Measurements from ENCODE around the gene RAB1B.

The RAB1B gene

DNA sequence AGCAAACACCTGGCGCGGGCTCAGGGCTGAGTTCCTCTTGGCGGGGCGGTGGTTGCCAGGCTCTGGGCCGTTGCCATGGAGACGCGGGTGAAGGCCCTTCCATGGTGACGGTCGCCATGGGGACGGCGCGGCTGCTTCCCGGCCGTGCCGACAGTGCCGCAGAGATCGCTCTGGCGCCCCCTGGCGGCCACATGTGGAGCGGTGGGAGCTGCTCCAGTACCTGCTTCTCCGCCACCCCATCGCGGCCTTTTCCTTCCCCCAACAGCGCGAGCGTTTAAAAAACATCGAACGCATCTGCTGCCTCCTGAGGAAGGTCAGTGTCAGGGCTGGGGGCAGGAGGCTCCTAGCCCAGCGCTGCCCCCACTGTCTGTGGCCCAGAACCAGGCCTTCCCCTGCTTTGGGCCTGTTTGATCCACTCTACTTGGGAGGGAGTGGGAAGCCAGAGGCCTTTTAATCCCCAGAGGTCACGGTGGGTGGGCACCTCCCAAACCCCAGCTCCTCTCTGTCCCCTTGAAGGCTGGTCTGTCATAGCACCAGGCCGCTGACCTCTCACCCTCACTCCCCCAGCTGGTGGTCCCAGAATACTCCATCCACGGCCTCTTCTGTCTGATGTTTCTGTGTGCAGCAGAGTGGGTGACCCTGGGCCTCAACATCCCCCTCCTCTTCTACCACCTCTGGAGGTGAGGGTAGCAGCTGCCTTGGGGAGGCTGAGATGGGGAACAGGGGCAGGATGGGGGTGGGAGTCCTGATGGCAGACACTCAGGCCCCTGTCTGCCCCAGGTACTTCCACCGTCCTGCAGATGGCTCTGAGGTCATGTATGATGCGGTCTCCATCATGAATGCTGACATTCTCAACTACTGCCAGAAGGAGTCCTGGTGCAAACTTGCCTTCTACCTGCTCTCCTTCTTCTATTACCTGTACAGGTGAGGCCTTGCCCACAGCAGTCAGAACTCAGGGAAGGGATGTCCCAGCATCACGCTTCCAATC is 14.3 kb downstream of the RAB1B start:
- DNase-seq (ENCODE audit: low read depth in 2 of 3, low spot score in 2 of 3) = peak; percentile 96 to 99 (median 98)

DNA sequence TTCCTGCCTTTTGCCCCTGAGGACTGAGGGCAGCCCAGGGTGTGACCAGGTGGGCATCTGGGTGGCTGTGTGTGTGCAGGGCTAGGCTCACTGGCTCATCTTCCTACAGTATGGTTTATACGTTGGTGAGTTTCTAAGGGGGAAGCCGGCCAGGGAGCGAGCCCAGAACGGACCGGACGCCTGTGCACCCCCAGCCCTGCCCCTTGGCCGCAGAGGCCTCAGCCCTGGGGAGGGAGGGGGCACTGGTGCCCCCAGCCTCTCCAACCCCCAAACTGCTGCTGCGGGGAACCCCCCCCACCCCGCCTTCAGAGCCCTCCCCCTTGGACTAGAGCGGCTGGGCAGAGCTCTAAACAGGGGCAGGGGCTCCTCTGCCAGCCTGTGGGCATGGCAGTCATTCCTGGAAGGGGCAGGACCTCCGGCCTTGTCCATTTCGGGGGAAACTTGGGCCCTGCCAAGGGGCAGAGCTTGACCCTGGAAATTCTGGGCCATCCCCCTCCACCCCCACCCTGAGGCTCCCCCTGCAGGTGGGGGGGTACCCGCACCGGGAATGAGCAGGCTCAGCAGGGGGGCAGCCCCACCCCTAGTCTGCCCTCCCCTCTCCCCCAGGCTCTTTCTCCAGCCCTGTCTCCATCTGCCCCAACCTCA is 15.1 kb downstream of the RAB1B start:
- no peak for DNase-seq (ENCODE audit: low read depth in 2 of 3, low spot score in 2 of 3)

DNA sequence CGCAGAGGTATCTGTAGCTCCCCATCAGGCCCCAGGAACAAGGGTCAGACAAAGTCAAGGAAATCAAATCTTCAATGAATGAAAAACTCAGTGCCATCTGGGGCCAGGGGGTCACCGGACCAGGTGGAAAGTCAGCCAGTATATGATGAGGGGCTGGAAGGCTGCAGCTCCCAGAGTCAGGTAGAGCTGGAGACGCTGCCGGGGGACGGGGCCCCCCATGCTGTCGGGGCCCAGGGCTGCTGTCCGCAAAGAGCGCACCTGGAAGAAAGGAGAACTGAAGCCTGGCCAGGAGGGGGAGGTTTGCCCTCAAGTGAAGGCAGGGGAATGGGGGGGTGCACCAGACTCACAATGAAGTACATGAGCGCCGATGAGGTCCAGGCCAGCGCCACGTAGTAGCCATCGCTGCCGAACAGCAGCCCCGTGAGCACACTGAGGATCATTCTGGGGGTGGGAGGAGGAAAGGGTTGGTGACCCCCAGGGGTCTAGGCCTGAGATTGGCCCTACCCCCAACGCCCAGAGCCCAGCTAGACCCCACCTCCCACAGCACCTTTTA is 16.2 kb downstream of the RAB1B start:
- DNase-seq (ENCODE audit: low read depth in 2 of 3, low spot score in 2 of 3) = no peak

DNA sequence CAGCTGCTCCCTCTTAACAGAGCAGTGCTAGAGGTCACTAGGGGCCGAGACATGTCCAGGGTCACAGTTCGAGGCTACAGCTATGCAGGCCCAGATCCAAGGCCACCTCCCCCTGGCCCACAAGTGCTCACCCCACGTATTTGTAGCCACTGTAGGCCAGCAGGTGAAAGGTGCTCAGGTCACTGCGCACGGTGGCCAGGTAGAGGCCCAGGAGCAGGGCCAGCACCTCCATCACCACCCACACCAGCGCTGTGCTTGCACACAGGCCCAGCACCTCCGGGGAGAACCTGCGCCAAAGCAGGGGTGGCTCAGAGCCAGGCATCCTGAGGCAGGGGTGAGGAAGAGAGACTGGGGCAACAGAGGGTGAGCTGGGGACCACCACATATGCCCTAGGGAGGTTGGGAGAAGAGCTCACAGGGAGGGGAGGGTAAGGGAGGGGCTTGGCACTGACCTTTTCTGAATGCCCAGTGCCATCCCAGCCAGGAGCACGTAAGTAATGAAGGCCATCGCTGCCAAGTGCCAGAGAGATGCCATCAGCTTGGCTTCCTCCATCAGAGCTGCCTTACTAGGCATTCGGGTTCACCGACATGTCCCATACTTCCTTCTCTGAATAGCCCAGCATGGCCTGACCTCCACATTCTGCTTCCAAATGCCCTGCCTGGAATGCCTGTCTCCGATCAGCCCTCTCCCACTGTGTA is 17.0 kb downstream of the RAB1B start:
- no peak for DNase-seq (ENCODE audit: low read depth in 2 of 3, low spot score in 2 of 3)

DNA sequence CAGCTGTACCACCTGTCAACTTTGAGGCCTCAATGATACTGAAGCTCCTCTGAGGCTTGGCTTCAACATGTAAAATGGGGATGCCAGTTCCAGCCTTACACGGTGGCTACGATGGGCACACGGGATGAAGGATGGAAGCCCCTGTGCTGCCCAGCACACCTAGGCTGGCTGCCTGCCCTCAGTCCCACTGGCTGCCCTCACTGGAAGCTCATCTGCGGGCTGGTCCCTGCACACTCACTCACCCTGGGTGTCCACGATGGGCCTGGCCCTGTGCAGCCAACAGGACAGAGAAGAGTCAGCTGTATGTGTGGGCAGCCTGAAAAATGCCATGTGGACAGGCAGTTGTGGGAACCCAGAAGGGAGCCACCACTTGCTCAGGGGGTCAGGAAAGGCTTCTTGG is 18.3 kb downstream of the RAB1B start:
- no peak for DNase-seq (ENCODE audit: low read depth in 2 of 3, low spot score in 2 of 3)

DNA sequence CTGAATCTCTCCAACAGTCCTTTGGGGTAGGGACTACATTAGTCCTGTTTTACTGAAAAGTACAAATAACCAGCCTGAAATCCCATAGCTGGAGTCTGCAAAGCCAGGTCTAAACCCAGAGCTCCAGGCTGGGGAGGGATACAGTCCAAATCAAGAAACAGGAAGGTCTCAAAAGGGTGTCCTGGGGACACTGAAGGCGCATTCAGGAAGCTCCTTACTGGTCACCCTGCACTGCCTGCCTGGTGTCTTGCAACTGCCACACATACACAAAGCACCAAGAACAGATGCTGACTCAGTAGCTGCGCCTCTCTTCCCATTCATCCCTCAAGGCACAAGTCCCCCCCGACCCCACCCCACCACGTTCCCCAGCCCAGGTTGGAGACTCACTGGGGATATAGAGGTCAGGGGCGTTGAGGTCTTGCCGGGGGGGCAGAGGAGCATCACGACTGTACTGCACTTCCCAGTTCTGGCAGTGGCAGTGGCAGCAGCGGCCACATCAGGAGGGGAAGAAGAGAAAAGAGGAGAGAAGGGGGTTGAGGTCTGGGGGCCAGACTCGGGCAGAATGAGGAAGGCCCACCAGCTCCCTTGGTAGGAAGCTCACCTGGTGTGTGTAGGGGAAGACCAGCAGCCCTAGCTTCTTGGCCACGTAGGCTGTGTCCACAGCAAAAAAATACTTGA is 18.9 kb downstream of the RAB1B start:
- no peak for DNase-seq (ENCODE audit: low read depth in 2 of 3, low spot score in 2 of 3)

DNA sequence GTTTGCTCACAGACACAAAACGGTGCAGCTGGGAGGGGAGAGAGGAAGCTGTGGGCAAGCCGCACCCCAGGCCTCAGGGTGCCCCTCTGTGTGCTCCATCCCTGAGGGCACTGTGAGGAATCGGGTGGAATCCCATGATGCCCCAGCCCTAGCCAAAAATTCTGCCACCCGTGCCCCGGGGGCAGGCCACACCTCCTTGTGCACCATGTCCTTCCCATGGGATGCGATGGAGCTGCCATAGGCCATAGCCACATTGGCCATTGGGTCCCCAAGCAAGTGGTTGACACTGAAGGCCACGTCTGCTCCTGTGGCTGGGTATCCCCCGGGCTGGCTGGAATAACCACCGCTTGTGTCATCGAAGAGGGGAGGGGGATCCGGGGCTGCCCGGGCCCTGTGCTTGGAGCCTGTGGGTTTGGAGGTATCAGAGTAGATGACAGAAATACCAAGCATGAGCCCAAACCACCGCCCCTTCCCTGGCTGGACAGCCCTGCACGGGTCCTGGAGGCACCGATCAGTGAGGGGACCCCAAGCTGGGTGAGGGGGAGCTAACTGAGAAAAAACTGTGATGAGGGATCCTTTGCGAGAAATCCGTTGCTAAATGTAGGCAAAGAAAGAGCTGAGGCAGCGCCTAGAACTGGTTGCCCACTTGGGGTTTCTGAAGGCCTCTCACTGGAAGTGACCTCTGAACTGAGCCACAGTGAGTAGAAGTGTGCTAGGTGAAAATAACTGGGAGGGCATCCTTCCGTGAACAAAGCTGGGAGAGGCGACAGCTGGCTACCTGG is 19.6 kb downstream of the RAB1B start:
- no peak for DNase-seq (ENCODE audit: low read depth in 2 of 3, low spot score in 2 of 3)

DNA sequence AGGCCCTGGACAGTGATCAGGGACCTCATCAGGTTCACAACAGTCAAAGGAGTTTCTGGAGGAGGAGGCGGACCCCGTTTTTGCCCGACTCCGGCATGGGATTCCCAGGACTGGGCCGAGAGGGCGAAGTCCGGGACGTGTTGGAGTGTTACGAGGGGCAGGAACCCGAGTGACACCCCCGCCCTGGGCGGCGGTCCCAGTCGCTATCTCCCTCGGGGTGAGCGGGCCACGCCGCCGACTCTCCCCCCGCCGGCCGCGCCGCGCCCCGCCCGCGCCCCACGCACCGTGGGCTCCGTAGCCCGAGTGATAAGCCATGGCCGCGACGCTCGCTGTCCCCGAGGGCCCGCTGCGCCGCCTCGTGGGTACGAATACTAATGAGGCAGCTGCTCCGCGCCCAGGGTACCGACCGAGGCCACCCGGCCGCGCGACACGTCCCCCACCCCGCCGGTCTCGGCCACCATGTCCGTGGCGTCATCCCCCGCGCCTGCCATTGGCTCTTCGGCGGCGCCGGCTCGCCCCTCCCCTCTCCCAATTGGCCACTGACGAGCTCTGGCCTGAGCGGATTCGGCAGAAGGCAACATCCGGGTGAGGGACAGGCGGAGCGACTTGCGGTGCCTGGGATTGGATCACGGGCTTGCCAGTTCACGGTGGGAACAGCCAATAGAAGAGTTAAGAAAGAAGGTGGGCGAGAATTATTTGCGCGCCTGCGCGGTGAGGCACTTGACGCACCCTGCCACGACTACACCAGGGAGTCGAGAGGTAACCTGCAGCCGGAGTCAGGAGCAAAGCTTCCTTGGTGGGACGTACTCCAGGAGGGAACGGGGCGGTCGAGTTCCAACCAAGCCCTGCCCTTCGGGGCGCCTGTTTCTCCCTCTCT is 20.5 kb downstream of the RAB1B start, which contains the start of gene YIF1A:
YIF1A (minus strand) TSS at position 473 of the 877 bp plus-strand sequence; CDS start at position 315, 158 bp downstream.
- peak; percentile 81 to 97 (median 91) for DNase-seq (ENCODE audit: low read depth in 2 of 3, low spot score in 2 of 3)

DNA sequence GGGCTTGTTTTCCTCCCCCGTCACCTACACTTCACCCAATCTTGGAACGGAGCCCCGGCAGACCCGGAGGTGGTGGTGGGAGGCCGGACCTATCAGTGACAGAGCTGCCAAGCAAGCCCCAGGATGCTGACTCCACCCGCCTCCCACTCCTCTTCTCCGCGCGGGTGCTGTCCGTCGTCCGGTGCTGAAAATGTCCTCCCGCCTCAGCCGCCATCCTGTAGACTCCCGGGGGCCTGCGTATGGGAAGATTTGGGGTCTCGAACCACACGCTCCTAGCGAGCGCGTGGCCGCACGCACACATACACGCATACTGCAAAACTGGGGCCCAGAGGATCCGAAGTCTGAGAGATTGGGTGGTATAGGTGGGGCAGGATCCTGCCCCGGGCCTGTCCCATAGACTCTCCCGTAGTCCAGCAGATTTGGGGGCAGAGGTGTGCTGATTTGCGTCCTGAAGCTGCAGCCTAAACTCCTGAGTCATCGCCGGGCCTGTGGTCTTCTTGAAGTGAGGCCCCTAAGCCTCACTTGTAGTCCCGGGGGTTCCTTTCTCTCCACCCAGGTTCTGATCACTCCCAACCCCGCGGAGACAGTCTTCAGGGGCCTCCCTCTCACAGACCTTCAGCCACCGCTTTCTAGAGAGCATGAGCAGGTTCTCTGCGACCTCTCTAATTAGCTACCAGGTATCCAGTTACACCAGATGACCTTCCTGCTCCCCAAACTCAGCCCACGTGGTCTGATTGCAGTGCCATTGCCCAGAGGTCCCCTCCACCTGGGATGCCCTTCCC is 21.3 kb downstream of the RAB1B start:
- peak in 1 of 3 experiments; percentile 69 for DNase-seq (ENCODE audit: low read depth in 2 of 3, low spot score in 2 of 3)

DNA sequence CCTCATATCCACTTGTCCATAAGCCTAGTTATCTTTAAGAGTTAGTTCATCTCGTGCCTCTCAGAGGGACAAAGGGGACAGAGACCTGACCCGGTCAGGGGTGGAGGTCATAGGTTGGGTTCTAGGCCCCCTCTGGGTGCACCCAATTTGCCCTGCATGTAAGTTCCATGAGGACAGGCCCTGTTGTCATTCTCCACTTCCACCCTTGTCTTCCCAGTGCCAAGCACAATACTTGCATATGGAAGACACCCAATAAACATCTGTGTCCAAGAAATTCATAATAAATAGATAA is 21.8 kb downstream of the RAB1B start:
- no peak for DNase-seq (ENCODE audit: low read depth in 2 of 3, low spot score in 2 of 3)

DNA sequence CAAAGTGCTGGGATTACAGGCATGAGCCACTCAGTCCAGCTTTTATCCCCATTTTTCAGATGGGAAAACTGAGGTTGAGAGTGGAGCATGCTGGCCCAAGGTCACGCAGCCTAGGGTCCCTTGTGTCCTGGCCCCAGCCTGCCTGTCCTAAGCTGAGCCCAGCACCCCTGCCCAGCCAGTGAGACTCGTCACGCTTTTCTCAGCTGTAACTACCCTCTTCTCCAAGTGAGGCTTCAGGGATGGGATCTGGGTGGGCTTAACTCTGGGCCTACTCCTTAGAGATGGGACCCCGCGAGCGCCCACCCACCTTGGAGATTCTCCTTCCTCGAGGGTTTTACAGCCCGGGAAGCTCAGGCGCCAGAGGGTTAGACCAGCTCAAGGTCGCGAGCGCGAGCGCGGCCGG is 22.9 kb downstream of the RAB1B start:
- DNase-seq (ENCODE audit: low read depth in 2 of 3, low spot score in 2 of 3) = no peak

DNA sequence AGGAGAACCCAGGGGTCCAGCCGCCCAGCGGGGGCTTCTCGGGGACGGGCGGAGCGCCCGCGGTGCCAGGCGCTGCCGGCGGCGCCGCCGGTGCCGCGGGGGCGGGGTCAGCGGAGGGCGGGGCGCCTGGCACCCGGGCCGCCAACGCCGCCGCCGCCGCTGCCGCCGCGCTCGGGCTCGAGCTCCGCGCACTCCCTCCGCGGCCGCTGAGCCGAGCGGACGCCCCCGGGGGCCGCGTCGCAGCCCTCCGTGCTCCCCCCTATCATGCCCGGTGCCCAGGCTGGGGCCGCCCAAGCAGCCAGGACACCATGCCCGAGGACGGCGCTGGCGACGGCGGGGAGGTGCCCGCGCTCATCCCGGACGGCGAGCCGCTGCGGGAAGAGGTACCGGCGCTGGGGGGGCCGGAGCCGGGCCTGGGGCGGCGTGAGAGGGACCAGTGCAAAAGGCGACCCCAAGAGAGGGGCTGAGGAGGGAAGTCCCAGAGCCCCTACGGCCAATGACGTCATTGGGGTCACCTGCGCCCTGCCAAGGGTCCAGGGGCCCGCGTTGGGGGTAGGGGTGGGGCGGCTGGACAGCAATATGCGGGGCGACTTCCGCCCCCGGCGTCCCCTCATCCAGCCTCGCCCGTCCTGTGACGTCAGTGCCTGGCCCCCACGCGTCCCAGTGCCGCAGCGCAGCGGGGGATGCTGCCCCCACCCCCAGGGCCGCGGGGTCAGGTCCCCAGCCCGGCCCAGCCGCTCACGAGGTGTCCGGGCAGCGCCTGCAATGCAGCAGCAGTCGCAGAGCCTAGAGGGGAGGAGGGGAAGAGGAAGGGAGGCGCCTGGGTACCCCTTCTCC is 23.5 kb downstream of the RAB1B start, which contains the start of gene TMEM151A:
TMEM151A (plus strand) TSS at position 189 of the 837 bp plus-strand sequence; CDS start at position 309, 120 bp downstream.
- no peak for DNase-seq (ENCODE audit: low read depth in 2 of 3, low spot score in 2 of 3)

DNA sequence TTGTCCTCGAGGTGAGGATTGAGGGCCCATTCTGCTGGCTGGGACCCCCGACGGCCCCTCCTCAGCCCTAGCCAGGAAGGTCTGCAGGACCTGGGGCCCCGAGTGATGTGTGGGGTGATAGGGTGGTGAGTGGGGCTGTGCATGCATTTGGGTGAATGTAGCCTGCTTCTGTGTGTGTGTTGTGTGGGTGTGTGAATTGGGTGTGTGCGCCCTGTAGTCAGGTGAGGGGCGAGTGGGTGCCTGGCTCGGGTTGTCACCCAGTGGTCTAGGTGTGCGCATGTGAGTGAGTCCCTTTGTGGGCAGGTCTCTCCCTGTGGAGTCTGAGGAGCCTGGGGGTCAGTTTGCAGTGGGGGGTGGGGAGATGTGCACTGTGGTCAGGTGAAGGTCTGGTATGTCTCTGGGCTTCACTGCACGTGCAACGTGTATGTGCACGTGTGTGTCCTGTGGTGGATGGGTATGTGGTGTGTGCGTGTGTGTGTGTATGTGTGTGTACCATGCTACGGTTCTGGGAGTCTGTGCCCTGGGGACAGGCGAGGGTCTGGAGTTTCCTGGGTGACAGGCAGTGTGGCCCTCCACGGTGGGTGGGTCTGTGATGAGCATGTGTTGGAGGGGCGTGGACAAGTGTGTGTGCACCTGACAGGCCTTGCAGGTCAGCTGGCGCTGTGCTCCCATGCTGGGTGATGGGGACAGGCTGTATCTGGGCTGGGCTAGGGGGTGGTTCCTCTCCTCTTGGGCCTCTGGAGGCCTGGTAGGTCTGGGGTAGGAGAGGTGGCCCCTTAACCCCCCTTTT is 24.3 kb downstream of the RAB1B start:
- DNase-seq (ENCODE audit: low read depth in 2 of 3, low spot score in 2 of 3) = no peak

DNA sequence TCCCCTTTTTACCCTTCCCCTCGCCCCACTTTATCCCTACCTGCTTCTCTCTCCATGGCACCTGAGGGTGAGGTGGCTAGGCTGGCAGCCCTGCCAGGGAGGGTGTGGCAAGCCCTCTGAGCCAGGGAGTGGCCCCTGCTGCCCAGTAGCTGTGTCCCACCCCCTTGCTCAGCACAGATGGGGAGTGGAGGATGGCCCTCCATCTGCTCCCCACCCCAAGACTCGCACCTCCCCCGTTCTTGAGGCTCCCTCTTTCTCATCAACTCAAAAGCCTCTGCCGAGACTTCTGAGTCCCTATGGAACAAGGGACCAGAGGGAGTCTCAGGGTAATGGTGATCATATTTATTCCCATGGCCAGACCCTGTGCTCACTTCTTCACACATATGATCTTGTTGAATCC is 24.9 kb downstream of the RAB1B start:
- no peak for DNase-seq (ENCODE audit: low read depth in 2 of 3, low spot score in 2 of 3)

DNA sequence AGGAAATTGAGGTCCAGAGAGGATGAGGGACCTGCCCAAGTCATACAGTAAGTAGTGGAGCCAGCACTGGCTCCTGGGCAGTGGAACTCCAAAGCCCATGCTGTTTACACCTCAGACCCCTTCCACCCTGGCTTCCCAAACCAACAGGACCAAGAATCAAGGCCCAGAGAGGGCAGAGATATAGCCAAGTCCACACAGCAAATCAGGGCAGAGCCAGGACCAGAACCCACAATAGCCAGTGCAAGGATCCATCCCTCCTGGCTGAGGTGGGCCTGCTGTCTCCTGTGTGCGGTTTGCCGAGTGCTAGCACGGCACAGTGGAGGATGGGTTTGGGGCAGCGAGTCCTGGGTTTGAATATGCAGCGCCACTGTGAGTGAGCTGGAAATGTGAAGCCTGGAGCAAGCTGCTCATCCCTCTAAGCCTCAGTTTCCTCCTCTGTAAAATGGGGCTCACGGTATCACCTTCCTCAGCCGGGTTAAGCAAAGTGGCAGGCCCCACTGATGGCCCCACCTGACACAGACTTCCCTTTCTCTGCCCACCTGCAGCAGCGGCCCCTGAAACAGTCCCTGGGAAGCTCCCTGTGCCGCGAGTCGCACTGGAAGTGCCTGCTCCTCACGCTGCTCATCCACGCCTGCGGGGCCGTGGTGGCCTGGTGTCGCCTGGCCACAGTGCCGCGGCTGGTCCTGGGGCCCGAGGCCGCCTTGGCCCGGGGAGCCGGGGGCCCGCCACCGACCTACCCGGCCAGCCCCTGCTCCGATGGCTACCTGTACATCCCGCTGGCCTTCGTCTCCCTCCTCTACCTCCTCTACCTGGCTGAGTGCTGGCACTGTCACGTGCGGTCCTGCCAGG is 25.6 kb downstream of the RAB1B start:
- no peak for DNase-seq (ENCODE audit: low read depth in 2 of 3, low spot score in 2 of 3)

Measured in activated CD8-positive, alpha-beta memory T cell treated with anti-CD3 and anti-CD28 coated beads for 48 hours (primary cell).